NOMO-1 treated with DMSO at 0.1 percent for 48 hours (cell line): ENCODE measurements around the gene SDK1.

Experiments
- DNase-seq: peaks from one replicate; lab custom pipeline; 2025; ENCODE audit not compliant: unreplicated experiment; lab: John Stamatoyannopoulos, UW

The SDK1 gene

GRCh38 chr7:4143511-4144171, 842.6 kb downstream of the SDK1 start:
- DNase-seq = no peak

DNA sequence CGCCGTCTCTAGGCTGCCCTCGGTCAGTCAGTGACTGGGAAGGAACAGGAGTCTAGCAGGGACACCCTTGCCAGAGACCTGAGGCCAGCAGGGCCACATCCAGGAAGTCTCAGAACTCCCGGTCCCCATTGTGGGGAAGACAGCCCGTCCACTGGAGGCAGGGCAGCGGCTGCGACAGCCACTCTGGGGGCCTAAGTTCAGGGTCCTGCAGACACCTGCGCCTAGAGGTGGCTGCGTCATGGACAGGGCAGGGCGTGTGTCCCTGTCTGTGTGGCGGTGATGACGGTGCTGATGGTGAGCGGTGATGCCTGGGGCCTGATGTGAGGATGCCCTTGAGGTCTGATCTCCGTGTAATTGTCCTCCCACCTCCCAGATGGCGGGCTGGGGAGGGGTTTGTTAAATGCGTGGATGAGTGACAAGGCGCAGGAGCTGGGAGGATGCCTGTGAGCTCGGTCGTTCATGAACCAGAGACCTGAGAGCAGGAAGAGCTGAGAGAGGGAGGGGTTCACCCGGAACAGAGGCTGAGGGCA, 843.2 kb downstream of the SDK1 start:
- DNase-seq = no peak

DNA sequence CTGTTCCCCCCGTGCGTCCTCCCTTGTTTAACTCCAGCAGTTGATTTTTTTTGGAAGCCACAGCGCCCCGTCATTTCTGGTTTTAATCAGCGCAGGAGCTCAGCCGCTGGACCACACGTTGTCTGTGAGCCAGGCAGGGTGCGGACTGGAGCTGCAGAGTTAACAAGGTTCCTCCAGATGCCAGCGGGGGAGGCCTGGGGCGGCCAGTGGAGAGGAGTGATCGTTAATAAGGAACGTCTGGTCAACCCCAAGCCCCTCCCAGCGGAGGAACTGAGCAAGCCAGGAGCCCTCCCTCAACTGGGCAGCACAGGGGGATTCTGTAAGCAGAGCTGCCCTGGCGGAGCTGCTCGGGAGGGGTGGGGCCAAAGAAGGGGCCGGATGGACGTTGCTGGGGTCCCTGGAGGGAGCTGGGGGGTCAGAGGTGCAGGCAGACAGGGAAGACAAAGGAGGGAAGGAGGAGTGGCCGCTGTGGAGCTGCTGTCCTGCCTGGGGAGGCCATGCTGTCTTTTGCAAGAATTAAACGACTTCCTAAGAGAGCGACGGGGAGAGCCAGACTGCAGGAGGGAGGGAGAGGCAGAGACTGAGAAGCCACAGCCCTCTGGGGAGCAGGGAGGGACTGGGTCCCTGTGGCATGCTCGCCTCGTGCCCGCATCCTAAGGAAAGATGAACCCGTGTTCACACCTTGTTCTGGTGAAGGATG, 843.9 kb downstream of the SDK1 start:
- DNase-seq = no peak

DNA sequence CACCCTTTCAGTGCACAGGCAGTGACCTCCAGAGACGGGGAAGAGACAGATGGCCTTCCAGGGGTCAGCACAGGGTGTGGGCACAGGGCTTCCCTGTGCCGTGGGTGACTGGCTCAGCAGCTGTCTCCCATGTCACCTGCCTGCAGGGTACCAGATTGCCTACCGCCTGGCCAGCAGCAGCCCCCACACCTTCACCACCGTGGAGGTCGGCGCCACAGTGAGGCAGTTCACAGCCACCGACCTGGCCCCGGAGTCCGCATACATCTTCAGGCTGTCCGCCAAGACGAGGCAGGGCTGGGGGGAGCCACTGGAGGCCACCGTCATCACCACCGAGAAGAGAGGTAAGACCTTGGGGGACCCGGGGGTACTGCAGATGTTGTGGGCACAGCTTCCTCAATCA, 844.5 kb downstream of the SDK1 start:
- DNase-seq = no peak

- DNase-seq = no peak
Observed at GRCh38 chr7:4147926-4148620, 847.0 kb downstream of the SDK1 start.

- no peak for DNase-seq
Observed at GRCh38 chr7:4149236-4149635, 848.2 kb downstream of the SDK1 start.

- DNase-seq = no peak
Observed at GRCh38 chr7:4149645-4150044, 848.6 kb downstream of the SDK1 start.

- DNase-seq = no peak
Observed at GRCh38 chr7:4150731-4151130, 849.7 kb downstream of the SDK1 start.

DNA sequence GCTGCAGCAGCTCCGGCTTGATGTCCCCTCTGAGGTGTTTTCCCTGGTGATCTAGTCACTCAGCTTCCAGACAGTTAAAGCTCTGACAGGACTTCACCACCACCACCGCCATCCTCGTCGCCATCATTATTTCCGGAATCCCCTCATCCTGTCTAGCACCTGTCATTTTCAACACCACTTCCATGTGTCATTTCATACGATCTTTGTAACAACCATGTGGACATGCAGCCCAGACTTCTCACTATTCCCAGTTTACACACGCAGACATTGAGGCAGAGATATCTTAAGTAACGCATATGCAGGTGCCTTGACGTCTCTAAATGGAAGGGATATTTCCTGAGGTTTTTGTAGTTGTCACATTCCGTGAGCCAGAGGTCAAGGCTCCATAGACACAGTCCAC, 850.5 kb downstream of the SDK1 start:
- no peak for DNase-seq

DNA sequence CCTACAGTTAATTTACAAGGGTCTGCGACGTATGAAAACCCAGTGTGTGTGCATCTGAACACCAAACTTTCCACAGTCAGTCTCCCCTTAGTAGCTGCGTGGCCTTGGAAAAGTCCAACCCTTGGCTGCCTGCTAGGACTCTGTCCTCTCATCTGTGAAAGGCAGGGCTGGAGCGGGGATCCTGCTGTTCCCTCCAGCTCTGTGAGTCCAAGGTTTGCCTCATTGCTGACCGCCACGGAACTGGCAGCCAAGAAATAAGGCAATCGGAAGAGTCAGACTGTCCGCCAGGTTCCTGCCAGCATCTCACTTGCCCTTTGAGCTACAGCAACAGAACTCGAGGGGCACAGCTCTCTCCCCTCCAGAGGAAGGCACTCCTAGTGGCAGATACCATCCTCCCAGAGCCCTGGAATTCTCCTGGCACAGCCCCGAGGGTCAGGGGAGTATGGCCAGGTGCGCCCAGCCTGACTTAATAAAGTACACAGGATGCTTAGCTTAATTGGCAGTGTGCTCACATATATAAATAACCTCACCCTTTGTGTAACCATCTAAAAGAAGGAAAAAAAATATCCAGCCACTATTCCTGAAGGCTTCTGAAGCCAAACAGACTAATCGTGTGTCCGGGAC, 851.0 kb downstream of the SDK1 start:
- no peak for DNase-seq

DNA sequence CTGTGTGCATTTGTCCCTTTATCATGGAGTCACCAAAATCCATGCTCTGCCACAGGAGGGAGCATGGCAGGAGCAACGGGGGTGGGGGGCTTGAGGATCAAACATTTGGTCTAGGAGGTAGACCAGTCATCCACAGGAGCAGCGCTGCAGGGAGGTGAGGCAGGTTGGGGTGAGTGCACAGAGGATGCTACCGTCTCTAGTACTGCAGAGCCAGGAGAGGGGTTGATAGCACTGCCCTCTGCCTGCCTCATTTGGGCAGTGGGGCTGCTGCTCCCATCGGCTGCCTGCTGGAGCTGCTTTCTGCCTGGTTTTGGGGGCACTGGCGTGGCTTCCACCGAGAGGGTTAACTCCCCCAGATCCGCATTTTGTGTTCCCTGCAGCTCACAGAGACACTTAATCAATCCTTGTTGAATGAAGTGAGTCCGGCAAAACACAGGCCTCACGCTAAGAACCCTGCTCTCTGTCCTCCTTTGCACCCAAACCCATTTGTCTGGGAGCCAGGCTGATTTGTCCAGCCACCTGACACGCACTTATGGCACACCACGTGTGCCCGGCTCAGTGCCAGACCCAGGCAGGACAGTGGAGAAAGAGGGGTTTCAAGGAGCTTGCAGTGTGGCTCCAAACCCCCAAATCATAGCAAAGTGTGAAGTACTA, 854.0 kb downstream of the SDK1 start:
- DNase-seq = no peak

DNA sequence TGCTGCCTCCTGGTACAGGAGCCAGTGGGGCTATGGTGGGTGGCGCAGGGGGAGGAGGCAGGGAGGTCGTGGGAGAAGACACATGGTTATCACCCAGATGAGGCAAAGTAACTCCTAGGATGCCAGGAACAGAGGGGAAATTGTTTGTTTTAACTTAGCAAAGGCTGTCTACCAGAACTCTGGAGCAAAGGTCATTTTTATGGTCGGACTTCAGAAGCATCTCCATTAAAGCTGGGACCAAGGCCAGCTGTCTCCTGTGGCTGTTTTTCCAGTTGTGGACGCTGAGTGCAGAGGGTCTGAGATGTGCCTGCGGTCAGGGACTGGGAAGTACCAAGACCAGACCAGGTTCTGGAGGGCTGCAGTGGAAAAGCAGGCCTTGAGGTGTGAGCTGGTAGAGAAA, 855.1 kb downstream of the SDK1 start:
- DNase-seq = no peak

- no peak for DNase-seq
Observed at GRCh38 chr7:4157651-4158050, 856.6 kb downstream of the SDK1 start.

GRCh38 chr7:4158441-4159153, 857.5 kb downstream of the SDK1 start:
- no peak for DNase-seq

DNA sequence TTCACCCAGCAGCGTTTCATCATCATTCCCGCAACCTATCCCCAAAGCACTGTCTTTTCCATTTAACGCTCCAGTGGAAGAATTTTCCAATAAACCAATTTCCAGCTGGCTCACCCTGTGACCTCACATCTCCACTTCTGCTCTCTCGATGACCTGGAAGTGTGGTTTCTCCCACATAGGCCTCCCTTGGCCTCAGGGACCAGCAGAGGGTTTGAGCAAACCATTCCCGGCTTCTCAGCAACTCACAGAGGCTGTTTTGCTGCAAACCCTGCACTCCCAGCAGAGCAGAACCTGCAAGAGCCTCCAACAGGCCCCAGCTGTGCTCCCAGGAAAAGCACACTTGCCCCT, 858.1 kb downstream of the SDK1 start:
- DNase-seq = no peak

- no peak for DNase-seq
Observed at GRCh38 chr7:4159761-4160554, 858.9 kb downstream of the SDK1 start.

- no peak for DNase-seq
Observed at GRCh38 chr7:4162884-4163564, 862.0 kb downstream of the SDK1 start.

- no peak for DNase-seq
Observed at GRCh38 chr7:4163565-4164203, 862.6 kb downstream of the SDK1 start.

GRCh38 chr7:4164556-4164955, 863.5 kb downstream of the SDK1 start:
- DNase-seq = no peak
